HepG2 (cell line): ENCODE measurements around the gene PDE4D.

ENCODE experiments used
- ATF7-NPFF ChIP-seq: sonication (generic); formaldehyde crosslinking; IDR thresholded peaks from 2 replicates; pipeline ENCODE4 v1.8.1; 2023; ENCODE audit warnings: mild to moderate bottlenecking, low read depth, missing genetic modification reagents, moderate library complexity
- CBFB ChIP-seq: sonication (generic); formaldehyde crosslinking; IDR thresholded peaks from 2 replicates; pipeline ENCODE4 v1.4.0; 2020; ENCODE audit warnings: missing genetic modification reagents
- HDAC1 ChIP-seq: sonication (generic); formaldehyde crosslinking; IDR thresholded peaks from 2 replicates; pipeline ENCODE4 v1.5.1; 2020; ENCODE audit warnings: mild to moderate bottlenecking, missing genetic modification reagents
- NCOR1 ChIP-seq: fragments of 200-600 bp; sonication (generic); IDR thresholded peaks from 2 replicates; pipeline ENCODE4 v1.7.0; 2017; ENCODE audit warnings: antibody characterized with exemption, low read length, borderline replicate concordance
- PHF8 ChIP-seq: sonication (generic); formaldehyde crosslinking; IDR thresholded peaks from 2 replicates; pipeline ENCODE4 v1.5.0; 2020; ENCODE audit warnings: missing genetic modification reagents
- PRDM15 ChIP-seq: sonication (generic); formaldehyde crosslinking; IDR thresholded peaks from 2 replicates; pipeline ENCODE4 v1.4.0; 2020; ENCODE audit warnings: missing genetic modification reagents
- RFX5 ChIP-seq: IDR thresholded peaks from 2 replicates; pipeline ENCODE4 v1.6.1; 2011; ENCODE audit warnings: low read depth, low read length, improper control_type of control experiment
- TBX3 ChIP-seq: fragments of 450-650 bp; IDR thresholded peaks from 2 replicates; pipeline ENCODE4 v1.6.1; 2017; ENCODE audit warnings: antibody characterized with exemption, mild to moderate bottlenecking, inconsistent platforms, borderline replicate concordance
- TOE1 ChIP-seq: sonication (generic); formaldehyde crosslinking; IDR thresholded peaks from 2 replicates; pipeline ENCODE4 v1.4.0; 2020; ENCODE audit warnings: mild to moderate bottlenecking, missing genetic modification reagents
- ZBTB7A ChIP-seq: sonication (generic); formaldehyde crosslinking; IDR thresholded peaks from 2 replicates; pipeline ENCODE4 v1.8.0; 2022; ENCODE audit warnings: mild to moderate bottlenecking, missing genetic modification reagents
- ZZZ3 ChIP-seq: sonication (generic); formaldehyde crosslinking; IDR thresholded peaks from 2 replicates; pipeline ENCODE4 v1.4.0; 2020; ENCODE audit warnings: missing genetic modification reagents, mild to moderate bottlenecking, borderline replicate concordance
- TF ChIP-seq, protein P1 (sequence below): sonication (generic); formaldehyde crosslinking; IDR thresholded peaks from 2 replicates; pipeline ENCODE4 v1.4.0; 2020; ENCODE audit warnings: missing genetic modification reagents
- TF ChIP-seq, protein P2 (sequence below): sonication (generic); formaldehyde crosslinking; IDR thresholded peaks from 2 replicates; pipeline ENCODE4 v1.5.0; 2020; ENCODE audit warnings: mild to moderate bottlenecking, missing genetic modification reagents, moderate library complexity
- TF ChIP-seq, protein P3 (sequence below): sonication (generic); formaldehyde crosslinking; IDR thresholded peaks from 2 replicates; pipeline ENCODE4 v1.4.0; 2020; ENCODE audit warnings: missing genetic modification reagents, borderline replicate concordance

GRCh38 chr5:59428391-59428790 lies 465.1 kb downstream of the PDE4D start:
- TF ChIP-seq, protein P1, sequence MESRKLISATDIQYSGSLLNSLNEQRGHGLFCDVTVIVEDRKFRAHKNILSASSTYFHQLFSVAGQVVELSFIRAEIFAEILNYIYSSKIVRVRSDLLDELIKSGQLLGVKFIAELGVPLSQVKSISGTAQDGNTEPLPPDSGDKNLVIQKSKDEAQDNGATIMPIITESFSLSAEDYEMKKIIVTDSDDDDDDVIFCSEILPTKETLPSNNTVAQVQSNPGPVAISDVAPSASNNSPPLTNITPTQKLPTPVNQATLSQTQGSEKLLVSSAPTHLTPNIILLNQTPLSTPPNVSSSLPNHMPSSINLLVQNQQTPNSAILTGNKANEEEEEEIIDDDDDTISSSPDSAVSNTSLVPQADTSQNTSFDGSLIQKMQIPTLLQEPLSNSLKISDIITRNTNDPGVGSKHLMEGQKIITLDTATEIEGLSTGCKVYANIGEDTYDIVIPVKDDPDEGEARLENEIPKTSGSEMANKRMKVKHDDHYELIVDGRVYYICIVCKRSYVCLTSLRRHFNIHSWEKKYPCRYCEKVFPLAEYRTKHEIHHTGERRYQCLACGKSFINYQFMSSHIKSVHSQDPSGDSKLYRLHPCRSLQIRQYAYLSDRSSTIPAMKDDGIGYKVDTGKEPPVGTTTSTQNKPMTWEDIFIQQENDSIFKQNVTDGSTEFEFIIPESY (CRISPR knock-in tag) = no peak
- TF ChIP-seq PHF8 = no peak
- no peak for TF ChIP-seq TBX3
- TF ChIP-seq, protein P2, sequence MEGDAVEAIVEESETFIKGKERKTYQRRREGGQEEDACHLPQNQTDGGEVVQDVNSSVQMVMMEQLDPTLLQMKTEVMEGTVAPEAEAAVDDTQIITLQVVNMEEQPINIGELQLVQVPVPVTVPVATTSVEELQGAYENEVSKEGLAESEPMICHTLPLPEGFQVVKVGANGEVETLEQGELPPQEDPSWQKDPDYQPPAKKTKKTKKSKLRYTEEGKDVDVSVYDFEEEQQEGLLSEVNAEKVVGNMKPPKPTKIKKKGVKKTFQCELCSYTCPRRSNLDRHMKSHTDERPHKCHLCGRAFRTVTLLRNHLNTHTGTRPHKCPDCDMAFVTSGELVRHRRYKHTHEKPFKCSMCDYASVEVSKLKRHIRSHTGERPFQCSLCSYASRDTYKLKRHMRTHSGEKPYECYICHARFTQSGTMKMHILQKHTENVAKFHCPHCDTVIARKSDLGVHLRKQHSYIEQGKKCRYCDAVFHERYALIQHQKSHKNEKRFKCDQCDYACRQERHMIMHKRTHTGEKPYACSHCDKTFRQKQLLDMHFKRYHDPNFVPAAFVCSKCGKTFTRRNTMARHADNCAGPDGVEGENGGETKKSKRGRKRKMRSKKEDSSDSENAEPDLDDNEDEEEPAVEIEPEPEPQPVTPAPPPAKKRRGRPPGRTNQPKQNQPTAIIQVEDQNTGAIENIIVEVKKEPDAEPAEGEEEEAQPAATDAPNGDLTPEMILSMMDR (CRISPR knock-in tag) = no peak
- no peak for TF ChIP-seq NCOR1
- TF ChIP-seq, protein P3, sequence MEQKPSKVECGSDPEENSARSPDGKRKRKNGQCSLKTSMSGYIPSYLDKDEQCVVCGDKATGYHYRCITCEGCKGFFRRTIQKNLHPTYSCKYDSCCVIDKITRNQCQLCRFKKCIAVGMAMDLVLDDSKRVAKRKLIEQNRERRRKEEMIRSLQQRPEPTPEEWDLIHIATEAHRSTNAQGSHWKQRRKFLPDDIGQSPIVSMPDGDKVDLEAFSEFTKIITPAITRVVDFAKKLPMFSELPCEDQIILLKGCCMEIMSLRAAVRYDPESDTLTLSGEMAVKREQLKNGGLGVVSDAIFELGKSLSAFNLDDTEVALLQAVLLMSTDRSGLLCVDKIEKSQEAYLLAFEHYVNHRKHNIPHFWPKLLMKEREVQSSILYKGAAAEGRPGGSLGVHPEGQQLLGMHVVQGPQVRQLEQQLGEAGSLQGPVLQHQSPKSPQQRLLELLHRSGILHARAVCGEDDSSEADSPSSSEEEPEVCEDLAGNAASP = no peak
- TF ChIP-seq CBFB = no peak
- TF ChIP-seq ZZZ3 (CRISPR knock-in tag) = no peak
- TF ChIP-seq TOE1 (CRISPR knock-in tag) = no peak
- TF ChIP-seq ZBTB7A (CRISPR knock-in tag) = no peak
- TF ChIP-seq PRDM15 (CRISPR knock-in tag) = no peak
- no peak for TF ChIP-seq RFX5
- no peak for TF ChIP-seq HDAC1 (CRISPR knock-in tag)
- TF ChIP-seq ATF7-NPFF (CRISPR knock-in tag) = no peak
